Inflammatory macrophage treated with lipopolysaccharide for 4 hours (primary cell): Measurements from ENCODE around the gene TKFC.

Source experiments
- DNase-seq: peaks from one replicate; pipeline ENCODE4 v3.0.0-alpha.2; 2020

The TKFC gene

DNA sequence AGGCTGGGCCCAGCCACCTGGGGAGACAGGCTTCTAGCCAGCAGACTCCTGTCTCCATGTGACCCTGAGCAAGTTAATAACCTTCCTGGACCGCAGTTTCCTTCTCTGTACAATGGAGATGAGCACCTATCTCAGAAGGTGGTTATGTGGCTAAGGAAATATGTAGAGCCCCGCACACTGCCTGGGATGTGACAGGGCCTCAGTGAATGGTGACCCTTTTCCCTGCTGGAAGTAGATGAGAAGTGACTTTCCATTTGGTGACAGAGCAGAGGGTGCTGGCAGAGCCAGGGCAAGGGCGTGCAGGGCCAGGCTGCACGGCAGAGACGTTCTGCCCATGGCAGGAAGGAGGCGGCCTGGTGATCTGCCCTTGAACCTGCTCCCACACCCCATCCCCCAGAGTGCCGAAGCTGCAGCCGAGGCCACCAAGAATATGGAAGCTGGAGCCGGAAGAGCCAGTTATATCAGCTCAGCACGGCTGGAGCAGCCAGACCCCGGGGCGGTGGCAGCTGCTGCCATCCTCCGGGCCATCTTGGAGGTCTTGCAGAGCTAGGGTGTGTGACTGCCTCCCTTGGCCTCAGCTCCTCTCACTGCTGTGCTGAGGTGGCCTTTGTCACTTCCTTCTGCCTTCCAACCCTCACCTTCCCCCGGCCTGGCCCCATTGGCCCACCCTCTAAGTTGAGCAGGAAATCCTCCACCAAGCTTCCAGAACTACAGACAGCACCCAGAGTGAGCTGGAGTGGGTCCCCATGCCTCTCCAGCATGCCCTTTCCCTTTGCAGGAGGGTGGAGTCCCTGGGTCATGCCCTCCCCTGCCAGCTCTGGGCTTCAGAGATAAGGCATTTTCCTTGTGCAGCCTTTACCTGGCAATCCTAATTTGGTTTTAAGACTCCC, 13.2 kb downstream of the TKFC start:
- no peak for DNase-seq

DNA sequence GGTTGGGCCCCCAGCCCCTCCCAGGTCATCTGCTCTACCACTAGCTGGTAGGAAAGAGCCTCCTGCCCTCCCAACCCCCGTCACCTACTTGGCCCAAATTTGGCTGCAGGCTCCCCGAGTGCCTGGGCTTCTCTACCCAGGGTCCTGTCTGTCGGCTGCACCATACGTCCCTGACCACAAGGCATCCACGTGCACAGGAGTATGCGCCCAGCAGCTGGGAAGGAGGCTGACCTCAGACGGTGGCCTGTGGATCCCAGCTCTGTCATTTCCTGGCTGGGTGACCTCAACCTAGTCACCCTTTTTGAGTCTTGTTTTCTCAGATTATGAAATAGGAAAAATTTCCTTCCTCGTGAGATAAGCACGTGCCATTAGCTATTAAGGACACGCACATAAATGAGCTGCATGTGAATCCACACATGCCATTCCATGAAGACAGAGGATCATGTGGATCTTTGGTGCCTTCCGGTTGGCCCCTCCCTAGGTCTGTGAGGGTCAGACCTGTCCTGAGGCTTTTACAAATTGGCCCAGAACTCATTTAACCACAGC, 15.0 kb downstream of the TKFC start:
- DNase-seq: peak; percentile 98

DNA sequence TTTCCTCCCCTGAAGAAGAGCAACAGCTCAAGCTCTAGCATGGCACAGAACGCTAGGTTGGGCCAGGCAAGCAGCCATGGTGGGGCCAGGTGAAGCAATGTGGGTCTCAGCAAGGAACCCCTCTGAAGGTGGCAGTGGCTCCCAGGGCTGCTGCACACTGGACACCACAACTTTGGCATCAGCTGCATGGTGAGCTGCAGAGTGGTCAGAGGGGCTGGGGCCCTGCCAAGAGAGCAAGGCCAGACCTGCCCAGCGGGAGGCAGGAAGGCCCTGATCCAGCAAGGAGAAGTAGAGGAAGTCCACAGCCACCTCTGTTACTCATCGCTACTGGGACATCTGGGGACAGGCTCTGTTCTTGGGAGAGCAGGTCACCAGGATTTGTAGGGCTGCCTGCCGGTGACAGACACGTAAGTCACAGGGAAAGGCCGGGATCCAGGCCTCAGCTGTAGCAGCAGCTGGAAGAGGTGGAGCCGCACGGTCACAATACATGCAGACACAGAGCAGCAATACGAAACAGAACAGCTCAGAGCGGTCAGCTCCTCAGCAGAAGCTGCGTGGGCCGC, 16.2 kb downstream of the TKFC start:
- DNase-seq: no peak

DNA sequence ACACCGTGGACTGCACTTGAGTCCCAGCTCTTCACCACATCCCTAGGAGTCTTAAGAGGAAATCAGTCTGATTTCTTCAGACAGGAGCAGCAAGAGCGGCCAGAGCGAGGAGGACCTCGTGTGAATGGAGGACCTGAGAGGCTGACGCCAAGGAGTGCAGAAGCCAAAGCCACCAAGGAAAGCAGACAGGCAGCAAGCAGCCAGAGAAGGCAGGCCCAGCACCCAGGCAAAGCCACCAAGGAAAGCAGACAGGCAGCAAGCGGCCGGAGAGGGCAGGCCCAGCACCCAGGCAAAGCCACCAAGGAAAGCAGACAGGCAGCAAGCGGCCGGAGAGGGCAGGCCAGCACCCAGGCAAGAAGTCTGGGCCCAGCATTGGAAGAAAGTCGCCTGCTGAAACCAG, 16.9 kb downstream of the TKFC start:
- no peak for DNase-seq

DNA sequence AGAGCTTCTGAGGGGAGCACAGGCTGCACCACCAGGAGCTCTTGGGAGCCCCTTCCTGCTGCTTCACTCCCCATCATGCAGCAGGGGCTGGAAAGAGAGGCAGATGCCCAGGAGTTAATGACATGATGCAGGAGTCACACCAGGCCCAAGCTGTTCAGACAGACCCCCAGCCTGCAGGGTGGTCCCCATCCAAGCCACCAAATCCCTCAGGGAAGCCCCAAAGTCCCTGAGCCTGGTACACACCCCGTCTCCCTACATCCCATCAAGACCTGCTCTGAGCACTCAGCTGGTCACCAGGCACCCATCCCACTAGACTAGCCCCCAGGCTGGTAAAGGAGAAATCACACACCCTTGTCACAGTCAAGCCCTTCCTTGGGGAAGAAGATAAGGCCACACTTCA, 17.3 kb downstream of the TKFC start:
- no peak for DNase-seq

DNA sequence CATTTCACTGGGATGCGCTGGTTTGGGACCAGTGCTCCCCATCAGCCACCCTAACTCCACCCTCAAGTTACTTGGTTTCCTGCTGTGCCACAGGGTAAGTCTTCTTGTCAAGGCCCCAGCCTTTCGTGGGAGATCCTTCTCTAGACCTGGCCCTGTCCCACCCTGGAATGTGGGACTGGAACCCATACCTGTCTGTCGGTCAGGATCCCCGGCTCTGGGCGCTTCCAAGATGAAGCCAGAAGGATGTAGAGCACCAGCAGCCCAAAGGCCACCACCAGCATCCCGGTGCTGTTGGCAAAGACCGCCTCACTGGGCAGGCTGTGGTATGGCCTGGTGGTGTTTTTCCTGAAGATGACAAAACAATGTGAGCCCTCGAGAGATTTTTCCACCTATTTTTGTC, 17.8 kb downstream of the TKFC start:
- DNase-seq: no peak

DNA sequence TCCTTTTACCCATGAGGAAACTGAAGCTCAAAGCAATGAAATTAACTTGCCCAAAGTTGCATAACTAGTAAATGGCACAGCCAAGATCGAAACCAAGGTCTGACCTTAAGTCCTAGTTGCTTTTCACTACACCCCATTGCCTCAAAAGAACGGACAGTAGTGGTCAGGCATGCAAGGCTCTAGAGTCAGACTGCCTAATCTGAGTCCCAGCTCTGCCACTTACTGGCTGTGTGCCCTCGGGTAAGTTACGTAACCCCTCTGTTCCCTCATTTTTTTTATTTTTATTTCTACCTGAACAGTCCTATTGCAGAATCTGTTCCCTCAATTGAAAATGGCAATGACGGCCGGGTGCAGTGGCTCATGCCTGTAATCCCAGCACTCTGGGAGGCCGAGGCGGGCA, 19.0 kb downstream of the TKFC start:
- no peak for DNase-seq

DNA sequence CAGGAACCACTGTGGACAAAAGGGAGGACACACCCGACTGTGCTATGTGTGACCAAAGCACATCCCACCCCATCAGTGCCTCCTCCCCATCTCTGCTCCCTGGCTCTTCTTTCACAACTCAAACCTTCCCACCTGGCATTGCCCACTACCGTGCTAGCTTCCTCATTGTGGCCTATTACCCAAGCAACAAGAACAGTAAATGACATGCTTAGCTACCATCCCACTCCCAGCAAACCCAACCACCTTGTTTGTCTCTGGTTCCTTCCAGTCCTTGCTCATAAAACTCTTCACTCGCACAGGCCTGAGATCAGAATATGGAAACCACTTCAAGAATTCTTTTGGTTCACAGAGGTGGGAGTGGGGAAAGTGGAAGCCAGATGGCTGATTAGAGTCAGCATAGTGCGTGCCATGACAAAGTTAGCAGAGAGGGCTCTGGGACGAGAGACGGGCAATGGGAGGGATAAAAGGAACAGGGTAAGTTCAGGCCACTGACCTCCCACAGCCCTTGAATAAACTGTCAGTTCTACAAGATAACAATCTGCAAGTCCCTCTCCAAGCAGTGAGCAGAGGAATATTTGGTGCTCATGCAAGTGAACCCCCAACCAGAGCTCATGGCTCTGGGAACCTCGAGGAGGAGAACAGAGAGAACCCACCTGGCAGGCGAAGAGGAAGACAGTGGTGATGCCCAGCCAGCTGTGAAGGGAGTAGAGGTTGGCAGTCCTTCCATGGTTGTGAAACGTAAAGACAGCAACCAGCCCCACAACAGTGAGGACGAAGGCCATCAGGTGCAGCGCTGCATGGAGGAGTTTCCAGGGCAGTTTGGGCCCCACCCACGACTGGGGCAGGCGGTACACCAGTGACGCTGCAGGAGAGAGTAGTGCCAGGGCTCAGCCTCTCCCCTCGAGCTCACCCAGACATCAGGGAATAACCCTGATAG, 20.4 kb downstream of the TKFC start:
- DNase-seq: peak; percentile 13

DNA sequence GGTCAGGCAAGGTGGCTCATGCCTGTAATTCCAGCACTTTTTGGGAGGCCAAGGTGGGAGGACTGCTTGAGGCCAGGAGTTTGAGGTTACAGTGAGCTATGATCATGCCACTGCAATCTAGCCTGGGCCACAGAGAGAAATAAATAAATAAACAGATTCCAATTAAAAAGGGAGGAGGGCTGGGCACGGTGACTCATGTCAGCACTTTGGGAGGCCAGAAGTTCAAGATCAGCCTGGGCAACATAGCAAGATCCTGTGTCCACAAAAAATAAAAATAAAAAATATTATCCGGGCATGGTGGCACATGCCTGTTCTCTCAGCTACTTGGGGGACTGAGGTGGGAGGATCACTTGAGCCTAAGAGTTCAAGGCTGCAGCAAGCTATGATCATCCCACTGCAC, 21.2 kb downstream of the TKFC start:
- DNase-seq: no peak

DNA sequence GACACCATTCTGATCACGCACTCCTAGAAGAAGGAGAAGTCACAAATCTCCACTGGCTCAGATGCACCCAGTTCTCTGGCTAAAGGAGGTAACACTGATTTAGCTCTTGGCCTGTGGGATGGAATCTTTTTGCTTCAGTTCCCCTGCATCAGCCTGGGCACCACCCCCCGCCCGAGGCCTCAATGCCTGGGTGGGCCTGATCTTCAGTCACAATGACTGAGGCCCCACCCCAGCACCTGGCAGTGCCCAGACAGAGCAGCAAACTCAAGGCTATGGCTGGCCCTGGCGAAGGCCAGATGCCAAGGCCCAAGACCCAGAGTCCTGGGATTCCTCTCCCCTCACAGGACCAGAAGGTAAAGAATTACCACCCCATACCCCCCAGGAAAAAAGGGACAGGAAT, 23.7 kb downstream of the TKFC start:
- no peak for DNase-seq

DNA sequence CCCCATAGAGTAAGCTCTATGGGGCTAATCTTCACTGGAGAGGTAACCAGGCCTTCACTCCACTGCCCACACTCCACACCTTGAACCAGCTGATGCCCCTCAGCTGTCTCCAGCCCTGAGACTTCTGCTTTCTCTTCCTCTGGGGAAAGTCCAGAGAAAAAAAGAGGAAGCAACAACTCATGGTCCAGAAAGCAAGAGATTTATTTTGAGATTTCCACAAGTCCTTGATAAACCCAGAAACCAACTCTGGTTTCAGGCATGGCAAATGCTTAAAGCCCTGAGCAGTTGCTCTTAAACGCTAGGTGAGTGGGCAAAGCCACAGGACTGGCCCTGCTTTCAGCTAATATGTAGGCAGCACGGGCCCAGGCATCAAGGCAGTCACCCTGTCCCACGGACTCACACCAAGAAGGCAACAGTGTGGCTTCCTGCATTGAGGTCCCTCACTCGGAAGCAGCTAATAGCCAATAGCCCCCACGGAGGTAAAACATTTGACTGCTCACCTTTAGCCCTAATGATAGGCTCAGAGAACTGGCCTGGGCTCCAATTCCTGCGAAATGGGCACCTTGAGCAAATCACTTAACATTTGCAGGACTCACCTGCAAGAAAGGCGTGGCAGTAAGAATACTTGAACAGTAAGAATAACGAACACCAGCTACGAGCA, 24.3 kb downstream of the TKFC start:
- DNase-seq: peak; percentile 92

DNA sequence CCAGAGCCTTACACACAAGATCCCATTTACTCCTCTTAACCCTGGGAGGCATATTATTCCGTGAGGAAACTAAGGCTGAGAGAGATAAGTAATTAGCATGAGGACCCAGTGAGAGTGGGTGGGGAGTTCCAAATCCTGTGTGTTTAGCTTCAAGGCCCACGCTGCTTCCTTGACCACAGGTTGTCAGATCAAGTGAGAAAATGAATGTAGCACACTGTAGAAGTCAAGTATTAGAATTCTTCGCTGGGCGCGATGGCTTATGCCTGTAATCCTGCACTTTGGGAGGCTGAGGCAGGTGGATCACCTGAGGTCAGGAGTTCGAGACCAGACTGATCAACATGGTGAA, 24.8 kb downstream of the TKFC start:
- DNase-seq: peak; percentile 30

DNA sequence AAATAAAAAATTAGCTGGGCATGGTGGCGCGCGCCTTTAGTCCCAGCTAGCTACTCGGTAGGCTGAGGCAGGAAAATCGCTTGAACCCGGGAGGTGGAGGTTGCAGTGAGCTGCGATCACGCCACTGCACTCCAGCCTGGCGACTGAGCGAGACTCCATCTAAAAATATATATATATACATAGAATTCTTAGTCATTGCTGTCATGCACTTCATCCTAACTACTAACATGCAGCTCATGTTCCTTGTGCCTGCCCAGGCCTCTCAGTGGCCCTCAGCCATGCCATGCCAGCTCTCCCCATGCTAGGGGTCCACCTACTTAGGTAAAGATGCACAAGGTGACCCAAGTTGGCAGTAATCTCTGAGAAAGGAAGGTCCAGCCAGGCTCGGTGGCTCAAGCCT, 25.5 kb downstream of the TKFC start:
- DNase-seq: no peak

DNA sequence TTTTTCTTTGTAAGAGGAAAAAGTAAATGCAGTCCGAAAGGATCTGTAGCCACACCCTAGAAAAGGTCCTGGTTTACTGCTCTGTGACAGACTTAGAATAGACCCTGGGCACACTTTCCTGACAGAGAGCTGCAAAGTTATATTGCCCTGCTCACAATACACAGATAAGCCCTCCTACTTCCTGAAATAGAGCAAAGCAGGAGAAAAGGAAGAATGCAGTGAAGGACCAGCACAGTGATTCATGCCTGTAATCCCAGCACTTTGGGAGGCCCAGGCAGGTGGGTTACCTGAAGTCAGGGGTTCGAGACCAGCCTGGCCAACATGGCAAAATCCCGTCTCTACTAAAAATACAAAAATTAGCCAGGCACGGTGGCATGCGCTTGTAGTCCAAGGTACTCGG, 26.5 kb downstream of the TKFC start:
- no peak for DNase-seq

DNA sequence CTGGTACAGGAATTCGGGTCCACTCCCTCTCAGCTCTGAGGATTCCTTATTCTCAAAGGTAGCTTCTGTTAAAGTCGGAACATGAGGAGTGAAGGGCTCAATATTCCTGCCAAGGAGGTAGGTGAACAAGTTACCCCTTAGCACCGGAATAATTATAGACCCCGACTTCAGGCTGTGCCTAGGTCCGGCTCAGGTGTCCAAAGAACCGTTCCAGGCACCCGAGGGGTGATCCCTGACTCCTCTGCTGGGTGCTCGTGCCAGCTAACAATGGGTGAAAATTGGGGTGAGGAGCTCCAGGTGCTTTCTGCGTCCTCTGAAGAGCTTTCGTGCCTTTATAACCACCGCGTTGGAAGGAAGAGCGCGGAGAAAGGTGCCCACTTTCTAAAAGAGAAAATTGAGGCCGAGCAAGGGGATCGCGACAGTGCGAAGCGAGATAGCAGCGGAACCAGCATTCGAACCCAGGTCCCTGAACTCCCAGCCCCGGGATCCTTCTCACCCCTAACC, 28.3 kb downstream of the TKFC start:
- no peak for DNase-seq

DNA sequence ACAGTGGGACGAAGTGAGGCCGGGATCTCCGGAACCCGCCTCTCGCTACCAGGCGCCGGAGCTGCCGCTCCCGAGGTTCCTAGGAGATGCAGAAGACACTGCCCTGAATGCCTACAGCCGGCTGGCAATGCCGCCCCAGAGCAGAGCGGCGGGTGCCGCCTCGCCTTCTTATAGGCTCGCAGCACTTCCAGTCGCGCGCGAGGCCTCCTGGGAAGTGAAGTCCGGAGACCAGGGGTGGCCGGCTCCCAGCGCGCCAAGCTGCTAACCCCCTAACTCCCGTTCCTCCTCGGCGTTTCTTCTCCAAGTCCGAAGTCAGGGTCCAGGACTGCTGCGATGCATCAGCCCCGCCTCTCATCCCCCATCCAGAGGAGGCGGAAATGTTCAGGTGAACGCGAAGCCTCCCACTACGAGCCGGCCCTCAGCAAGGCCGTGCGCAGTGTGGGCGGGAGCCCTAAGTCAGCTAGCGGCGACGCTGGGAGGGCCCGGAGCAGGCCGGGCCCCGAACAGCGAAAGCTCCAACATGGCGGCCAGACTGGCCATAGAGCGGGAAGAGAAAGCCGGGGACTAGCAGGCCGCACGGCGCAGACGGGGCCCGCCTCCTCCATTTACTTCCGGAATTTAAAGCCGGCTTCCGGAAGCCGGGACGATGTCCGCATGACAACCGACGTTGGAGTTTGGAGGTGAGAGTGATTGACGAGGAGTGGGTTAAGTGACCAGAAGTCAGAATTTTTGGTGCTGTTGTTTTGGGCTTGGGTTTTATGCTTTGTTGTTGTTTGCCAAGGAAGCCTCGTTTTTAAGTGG, 28.9 kb downstream of the TKFC start, which contains the start of the genes CYB561A3 and TMEM138:
CYB561A3 (minus strand) TSS at position 142 of the 801 bp plus-strand sequence. CDS start 5,169 bp downstream, outside the sequence.
TMEM138 (plus strand) TSS at position 634 of the 801 bp plus-strand sequence. CDS start 2,017 bp downstream, outside the sequence.
- peak; percentile 99 for DNase-seq

DNA sequence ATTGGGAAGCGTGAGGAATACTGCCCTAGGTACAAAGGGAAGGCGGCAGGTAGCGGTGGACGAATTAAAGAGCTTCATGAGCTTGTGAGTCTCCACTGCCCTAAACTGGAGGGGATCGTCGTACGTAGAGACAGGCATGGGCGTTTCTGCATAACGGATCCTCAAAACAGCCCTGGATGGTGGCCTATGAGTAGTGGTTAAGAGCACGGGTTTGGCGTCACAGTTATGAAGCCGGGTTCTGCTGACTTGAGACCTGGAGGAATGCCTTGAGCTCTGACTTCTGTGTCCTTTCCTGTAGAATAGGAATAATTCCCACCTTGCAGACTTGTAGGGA, 29.5 kb downstream of the TKFC start:
- DNase-seq: peak; percentile 66

DNA sequence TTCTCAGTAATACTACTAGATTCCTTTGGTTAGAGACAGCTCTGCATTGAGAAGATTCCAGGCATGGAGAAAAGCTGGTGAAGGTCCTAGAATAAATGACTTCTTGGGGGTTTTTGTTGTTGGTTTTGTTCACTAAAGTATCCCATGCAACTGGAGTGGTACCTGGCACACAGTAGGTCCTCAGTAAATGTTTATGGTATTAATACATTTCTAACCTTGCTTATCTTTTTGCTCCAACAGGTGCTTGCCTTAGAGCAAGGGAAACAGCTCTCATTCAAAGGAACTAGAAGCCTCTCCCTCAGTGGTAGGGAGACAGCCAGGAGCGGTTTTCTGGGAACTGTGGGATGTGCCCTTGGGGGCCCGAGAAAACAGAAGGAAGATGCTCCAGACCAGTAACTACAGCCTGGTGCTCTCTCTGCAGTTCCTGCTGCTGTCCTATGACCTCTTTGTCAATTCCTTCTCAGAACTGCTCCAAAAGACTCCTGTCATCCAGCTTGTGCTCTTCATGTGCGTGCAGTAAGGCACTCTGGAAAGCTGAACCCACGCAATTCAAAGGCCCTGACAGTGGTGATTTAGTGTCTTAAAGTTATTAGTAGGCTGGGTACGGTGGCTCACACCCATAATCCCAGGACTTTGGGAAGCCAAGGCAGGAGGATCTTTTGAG, 31.1 kb downstream of the TKFC start:
- DNase-seq: peak; percentile 30

DNA sequence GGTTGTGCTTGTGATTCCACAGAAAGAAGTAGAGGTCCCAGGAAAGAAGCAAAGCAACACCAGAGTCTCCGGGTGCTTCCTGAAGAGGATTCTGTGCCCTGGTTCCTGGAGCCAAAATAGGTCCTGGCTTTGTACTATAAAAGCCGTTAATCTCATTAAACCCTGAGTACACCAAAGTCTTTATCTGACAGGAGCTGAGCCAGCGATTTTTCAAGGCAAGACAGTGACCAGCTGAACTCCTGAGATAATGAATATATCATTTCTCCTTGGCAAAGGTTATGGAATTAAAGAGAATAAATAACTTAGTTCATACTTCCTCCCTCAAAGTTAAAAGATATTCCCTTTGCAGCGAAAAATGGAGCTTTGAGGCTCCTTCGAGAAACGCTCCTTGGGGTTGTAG, 34.4 kb downstream of the TKFC start:
- DNase-seq: no peak

DNA sequence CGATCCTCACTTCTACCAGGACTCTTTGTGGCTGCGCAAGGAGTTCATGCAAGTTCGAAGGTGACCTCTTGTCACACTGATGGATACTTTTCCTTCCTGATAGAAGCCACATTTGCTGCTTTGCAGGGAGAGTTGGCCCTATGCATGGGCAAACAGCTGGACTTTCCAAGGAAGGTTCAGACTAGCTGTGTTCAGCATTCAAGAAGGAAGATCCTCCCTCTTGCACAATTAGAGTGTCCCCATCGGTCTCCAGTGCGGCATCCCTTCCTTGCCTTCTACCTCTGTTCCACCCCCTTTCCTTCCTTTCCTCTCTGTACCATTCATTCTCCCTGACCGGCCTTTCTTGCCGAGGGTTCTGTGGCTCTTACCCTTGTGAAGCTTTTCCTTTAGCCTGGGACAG, 35.6 kb downstream of the TKFC start:
- DNase-seq: peak; percentile 44
